Brain microvascular endothelial cell (primary cell): Measurements from ENCODE around the gene SCART1.

ENCODE experiments used
- DNase-seq: peaks from one replicate; pipeline ENCODE4 v3.0.0-alpha.2; 2020
- H3K27ac ChIP-seq: fragments of 250-450 bp; sonication (Bioruptor Pico); 2 replicates; pipeline ENCODE4 v1.5.1; 2020; ENCODE audit warnings: mild to moderate bottlenecking, moderate library complexity
- H3K27me3 ChIP-seq: fragments of 250-450 bp; sonication (Bioruptor Pico); replicated peaks from 2 replicates; pipeline ENCODE4 v1.5.1; 2020; ENCODE audit warnings: mild to moderate bottlenecking
- H3K36me3 ChIP-seq: fragments of 250-450 bp; sonication (Bioruptor Pico); replicated peaks from 2 replicates; pipeline ENCODE4 v1.5.1; 2020; ENCODE audit warnings: mild to moderate bottlenecking
- H3K4me3 ChIP-seq: 2 replicates; pipeline ENCODE4 v1.5.1; 2011; ENCODE audit warnings: low read depth, mild to moderate bottlenecking, control low read depth, low read length, moderate library complexity
- in situ Hi-C: cut with HindIII; loops from 2 replicates; pipeline ENCODE4 v1.10.0; 2017; ENCODE audit warnings: low sequenced_read_pairs, low pct_ligation_motif_present
- TF ChIP-seq, protein P1 (sequence below): IDR thresholded peaks from 2 replicates; pipeline ENCODE4 v1.5.1; 2011; ENCODE audit warnings: low read depth, mild to moderate bottlenecking, moderate library complexity, low read length, control low read depth, inconsistent platforms; ENCODE audit errors: missing control alignments

SCART1 gene

GRCh38 chr10:133445751-133446708 lies 7.7 kb upstream of the SCART1 start:
- TF ChIP-seq, protein P1, sequence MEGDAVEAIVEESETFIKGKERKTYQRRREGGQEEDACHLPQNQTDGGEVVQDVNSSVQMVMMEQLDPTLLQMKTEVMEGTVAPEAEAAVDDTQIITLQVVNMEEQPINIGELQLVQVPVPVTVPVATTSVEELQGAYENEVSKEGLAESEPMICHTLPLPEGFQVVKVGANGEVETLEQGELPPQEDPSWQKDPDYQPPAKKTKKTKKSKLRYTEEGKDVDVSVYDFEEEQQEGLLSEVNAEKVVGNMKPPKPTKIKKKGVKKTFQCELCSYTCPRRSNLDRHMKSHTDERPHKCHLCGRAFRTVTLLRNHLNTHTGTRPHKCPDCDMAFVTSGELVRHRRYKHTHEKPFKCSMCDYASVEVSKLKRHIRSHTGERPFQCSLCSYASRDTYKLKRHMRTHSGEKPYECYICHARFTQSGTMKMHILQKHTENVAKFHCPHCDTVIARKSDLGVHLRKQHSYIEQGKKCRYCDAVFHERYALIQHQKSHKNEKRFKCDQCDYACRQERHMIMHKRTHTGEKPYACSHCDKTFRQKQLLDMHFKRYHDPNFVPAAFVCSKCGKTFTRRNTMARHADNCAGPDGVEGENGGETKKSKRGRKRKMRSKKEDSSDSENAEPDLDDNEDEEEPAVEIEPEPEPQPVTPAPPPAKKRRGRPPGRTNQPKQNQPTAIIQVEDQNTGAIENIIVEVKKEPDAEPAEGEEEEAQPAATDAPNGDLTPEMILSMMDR = no peak
- in situ Hi-C loops = no loop called here
- Histone ChIP-seq H3K4me3 (no peak overlapping the region), H3K27ac (no peak overlapping the region), H3K36me3 (no peaks in the 10 kb centered on the region), H3K27me3 (no peaks in the 10 kb centered on the region)
- DNase-seq = no peak

DNA sequence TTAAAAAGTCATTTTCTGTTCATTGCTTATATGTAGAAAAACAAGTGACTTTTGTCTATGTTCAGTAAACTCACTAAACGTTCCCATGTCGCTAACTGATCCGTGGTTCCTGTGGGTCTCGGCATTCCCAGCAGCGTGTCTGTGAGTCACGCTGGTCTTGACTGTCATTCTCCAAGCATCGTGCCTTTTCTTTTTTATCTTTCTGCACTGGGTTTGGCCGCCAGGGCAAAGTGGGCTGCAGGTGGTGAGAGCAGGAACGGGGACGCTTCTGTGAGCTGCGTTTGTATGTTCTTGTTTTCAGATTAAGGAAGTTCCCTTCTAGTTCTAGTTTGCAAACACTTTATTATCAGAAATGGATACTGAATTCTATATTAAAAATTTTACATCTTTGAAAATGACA lies 6.8 kb upstream of the SCART1 start:
- TF ChIP-seq, protein P1 = no peak
- DNase-seq = no peak
- no peak overlapping the region for H3K4me3 ChIP-seq
- H3K27me3 ChIP-seq = no peaks in the 10 kb centered on the region
- H3K36me3 ChIP-seq = no peaks in the 10 kb centered on the region
- in situ Hi-C loops = no loop called here
- no peak overlapping the region for H3K27ac ChIP-seq

GRCh38 chr10:133448120-133448519 lies 5.6 kb upstream of the SCART1 start:
- in situ Hi-C loops = no loop called here
- H3K27me3 ChIP-seq = no peaks in the 10 kb centered on the region
- TF ChIP-seq, protein P1 = no peak

GRCh38 chr10:133451346-133451745 lies 2.4 kb upstream of the SCART1 start:
- in situ Hi-C loops = no loop called here
- H3K36me3 ChIP-seq = no peaks in the 10 kb centered on the region
- TF ChIP-seq, protein P1 = no peak
- no peak overlapping the region for H3K4me3 ChIP-seq
- H3K27ac ChIP-seq = no peak overlapping the region
- DNase-seq = no peak
- H3K27me3 ChIP-seq = no peaks in the 10 kb centered on the region

More at GRCh38 chr10:133448120-133448519, 5.6 kb upstream of the SCART1 start:
- no peak overlapping the region for H3K4me3 ChIP-seq
- no peak for DNase-seq
- H3K27ac ChIP-seq = no peak overlapping the region
- no peaks in the 10 kb centered on the region for H3K36me3 ChIP-seq

GRCh38 chr10:133452453-133452852 lies 1.3 kb upstream of the SCART1 start:
- Histone ChIP-seq H3K36me3 (no peaks in the 10 kb centered on the region), H3K27ac (no peak overlapping the region), H3K27me3 (no peaks in the 10 kb centered on the region), H3K4me3 (no peak overlapping the region)
- in situ Hi-C loops = no loop called here
- TF ChIP-seq, protein P1 = no peak
- DNase-seq = no peak
